HEK293 (cell line): Measurements from ENCODE around the gene RCOR3.
A peak's percentile ranks its signal among the peaks of the same experiment; 100 is the strongest.

Experiments
- GLIS2 ChIP-seq: fragments of 450-650 bp; formaldehyde crosslinking; IDR thresholded peaks from 2 replicates; pipeline ENCODE4 v1.5.1; 2016; ENCODE audit warnings: missing biosample characterization, missing genetic modification characterization
- HOXA7 ChIP-seq: sonication (generic); formaldehyde crosslinking; IDR thresholded peaks from 2 replicates; pipeline ENCODE4 v1.8.1; 2022; ENCODE audit warnings: missing genetic modification reagents, borderline replicate concordance
- INSM2 ChIP-seq: fragments of 450-650 bp; formaldehyde crosslinking; IDR thresholded peaks from 2 replicates; pipeline ENCODE4 v1.5.1; 2016; ENCODE audit warnings: missing biosample characterization, missing genetic modification characterization
- KLF7 ChIP-seq: fragments of 450-650 bp; formaldehyde crosslinking; IDR thresholded peaks from 2 replicates; pipeline ENCODE4 v1.5.1; 2016; ENCODE audit warnings: missing biosample characterization, missing genetic modification characterization, borderline replicate concordance
- PBX3 ChIP-seq: sonication (generic); formaldehyde crosslinking; IDR thresholded peaks from 2 replicates; pipeline ENCODE4 v1.8.1; 2022; ENCODE audit warnings: mild to moderate bottlenecking, moderate library complexity, missing genetic modification reagents
- SCRT2 ChIP-seq: fragments of 450-650 bp; formaldehyde crosslinking; IDR thresholded peaks from 2 replicates; pipeline ENCODE4 v1.5.1; 2016; ENCODE audit warnings: missing biosample characterization, missing genetic modification characterization
- SP3 ChIP-seq: fragments of 450-650 bp; formaldehyde crosslinking; IDR thresholded peaks from 2 replicates; pipeline ENCODE4 v1.5.1; 2016; ENCODE audit warnings: missing biosample characterization, missing genetic modification characterization
- SP7 ChIP-seq: fragments of 450-650 bp; formaldehyde crosslinking; IDR thresholded peaks from 2 replicates; pipeline ENCODE4 v1.5.1; 2016; ENCODE audit warnings: missing biosample characterization, missing genetic modification characterization
- ZBTB11 ChIP-seq: fragments of 450-650 bp; formaldehyde crosslinking; conservative IDR thresholded peaks from 2 replicates; pipeline ENCODE4 v1.5.1; 2016; ENCODE audit warnings: low read depth, missing biosample characterization, missing genetic modification characterization
- ZBTB48 ChIP-seq: fragments of 450-650 bp; formaldehyde crosslinking; IDR thresholded peaks from 2 replicates; pipeline ENCODE4 v1.5.1; 2016; ENCODE audit warnings: missing biosample characterization, missing genetic modification characterization
- ZBTB8A ChIP-seq: fragments of 450-650 bp; formaldehyde crosslinking; IDR thresholded peaks from 2 replicates; pipeline ENCODE4 v1.5.1; 2016; ENCODE audit warnings: missing biosample characterization, missing genetic modification characterization
- ZFP41 ChIP-seq: fragments of 450-650 bp; formaldehyde crosslinking; IDR thresholded peaks from 2 replicates; pipeline ENCODE4 v1.5.1; 2016; ENCODE audit warnings: missing biosample characterization, missing genetic modification characterization, borderline replicate concordance
- ZNF138 ChIP-seq: fragments of 450-650 bp; formaldehyde crosslinking; IDR thresholded peaks from 2 replicates; pipeline ENCODE4 v1.5.1; 2016; ENCODE audit warnings: missing biosample characterization, missing genetic modification characterization, borderline replicate concordance
- ZNF311 ChIP-seq: fragments of 450-650 bp; formaldehyde crosslinking; IDR thresholded peaks from 2 replicates; pipeline ENCODE4 v1.5.1; 2017; ENCODE audit warnings: missing biosample characterization, missing genetic modification characterization, borderline replicate concordance
- ZNF324 ChIP-seq: fragments of 450-650 bp; formaldehyde crosslinking; IDR thresholded peaks from 2 replicates; pipeline ENCODE4 v1.5.1; 2016; ENCODE audit warnings: missing biosample characterization, missing genetic modification characterization
- ZNF341 ChIP-seq: fragments of 450-650 bp; formaldehyde crosslinking; IDR thresholded peaks from 2 replicates; pipeline ENCODE4; 2016; ENCODE audit warnings: low read depth, missing biosample characterization, missing genetic modification characterization
- ZNF398 ChIP-seq: fragments of 450-650 bp; formaldehyde crosslinking; IDR thresholded peaks from 2 replicates; pipeline ENCODE4 v1.5.1; 2017; ENCODE audit warnings: missing biosample characterization, missing genetic modification characterization
- ZNF501 ChIP-seq: fragments of 450-650 bp; formaldehyde crosslinking; IDR thresholded peaks from 2 replicates; pipeline ENCODE4 v1.5.1; 2016; ENCODE audit warnings: missing biosample characterization, missing genetic modification characterization
- ZNF513 ChIP-seq: fragments of 450-650 bp; IDR thresholded peaks from 2 replicates; pipeline ENCODE4 v1.5.1; 2018; ENCODE audit warnings: missing biosample characterization, missing genetic modification characterization
- ZNF530 ChIP-seq: fragments of 450-650 bp; formaldehyde crosslinking; IDR thresholded peaks from 2 replicates; pipeline ENCODE4 v1.5.1; 2016; ENCODE audit warnings: low read depth, missing biosample characterization, missing genetic modification characterization
- ZNF580 ChIP-seq: fragments of 450-650 bp; formaldehyde crosslinking; IDR thresholded peaks from 2 replicates; pipeline ENCODE4 v1.5.1; 2016; ENCODE audit warnings: missing biosample characterization, missing genetic modification characterization
- ZNF600 ChIP-seq: fragments of 450-650 bp; formaldehyde crosslinking; IDR thresholded peaks from 2 replicates; pipeline ENCODE4 v1.5.1; 2016; ENCODE audit warnings: missing biosample characterization, missing genetic modification characterization
- ZNF645 ChIP-seq: fragments of 450-650 bp; formaldehyde crosslinking; IDR thresholded peaks from 2 replicates; pipeline ENCODE4; 2016; ENCODE audit warnings: missing biosample characterization, missing genetic modification characterization
- ZNF658 ChIP-seq: fragments of 450-650 bp; formaldehyde crosslinking; IDR thresholded peaks from 2 replicates; pipeline ENCODE4; 2016; ENCODE audit warnings: missing biosample characterization, missing genetic modification characterization
- ZNF660 ChIP-seq: fragments of 450-650 bp; IDR thresholded peaks from 2 replicates; pipeline ENCODE4 v1.5.1; 2018; ENCODE audit warnings: missing biosample characterization, mild to moderate bottlenecking, missing genetic modification characterization
- ZSCAN18 ChIP-seq: fragments of 450-650 bp; formaldehyde crosslinking; IDR thresholded peaks from 2 replicates; pipeline ENCODE4 v1.5.1; 2016; ENCODE audit warnings: missing biosample characterization, missing genetic modification characterization

Gene RCOR3

GRCh38 chr1:211326528-211327345 lies 67.6 kb downstream of the RCOR3 start, which contains the start of gene TRAF5 (continued):
- TF ChIP-seq ZNF398, result peak; percentile 28; the same call in 1 of the 2 replicates
- peak; percentile 74 for TF ChIP-seq ZBTB11
- 0 out of 2 replicates have a peak, but pooled peaks have one; percentile 44 for TF ChIP-seq ZNF660
- no peak for TF ChIP-seq HOXA7 (CRISPR knock-in tag)
- TF ChIP-seq SP7 (tag by site-specific recombination), result 0 out of 2 replicates have a peak, but pooled peaks have one; percentile 10
- TF ChIP-seq ZBTB8A, result peak; percentile 78
- TF ChIP-seq ZNF513, result no peak
- TF ChIP-seq PBX3 (CRISPR knock-in tag), result 0 out of 2 replicates have a peak, but pooled peaks have one; percentile 63
- TF ChIP-seq ZNF530 (tag by site-specific recombination), result no peak
- TF ChIP-seq ZNF501 (tag by site-specific recombination), result no peak
- TF ChIP-seq ZFP41 (tag by site-specific recombination), result no peak
- peak; percentile 48; the same call in 1 of the 2 replicates for TF ChIP-seq ZBTB48
- TF ChIP-seq ZNF600, result peak; percentile 13; the same call in 1 of the 2 replicates
- TF ChIP-seq ZNF311 (tag by site-specific recombination), result no peak
- TF ChIP-seq ZNF138 (tag by site-specific recombination), result no peak
- peak; percentile 92 for TF ChIP-seq ZNF341 (tag by site-specific recombination)
- TF ChIP-seq SP3 (tag by site-specific recombination), result 0 out of 2 replicates have a peak, but pooled peaks have one; percentile 5
- no peak for TF ChIP-seq ZSCAN18
- no peak for TF ChIP-seq INSM2 (tag by site-specific recombination)
- TF ChIP-seq ZNF324 (tag by site-specific recombination), result 0 out of 2 replicates have a peak, but pooled peaks have one; percentile 25
- TF ChIP-seq ZNF658 (tag by site-specific recombination), result no peak
- peak; percentile 68; the same call in 1 of the 2 replicates for TF ChIP-seq GLIS2
- 0 out of 2 replicates have a peak, but pooled peaks have one; percentile 25 for TF ChIP-seq SCRT2 (tag by site-specific recombination)
- TF ChIP-seq KLF7 (tag by site-specific recombination), result no peak; the same call in 1 of the 2 replicates
- no peak for TF ChIP-seq ZNF645 (tag by site-specific recombination)
- TF ChIP-seq ZNF580, result no peak
